GM19023 (cell line): ENCODE measurements around the gene TRPC1.
"Not testable (repeated sequence)": the region's sequence is repeated elsewhere in the genome, so short reads cannot be mapped to it uniquely, and the experiment has no call there.

Source experiments
- ATAC-seq: cut with Tn5 transposase; IDR thresholded peaks from one replicate; pipeline ENCODE4 v1.9.1; 2021; ENCODE audit warnings: mild to moderate bottlenecking, moderate library complexity; ENCODE audit not compliant: unreplicated experiment

TRPC1 gene

DNA sequence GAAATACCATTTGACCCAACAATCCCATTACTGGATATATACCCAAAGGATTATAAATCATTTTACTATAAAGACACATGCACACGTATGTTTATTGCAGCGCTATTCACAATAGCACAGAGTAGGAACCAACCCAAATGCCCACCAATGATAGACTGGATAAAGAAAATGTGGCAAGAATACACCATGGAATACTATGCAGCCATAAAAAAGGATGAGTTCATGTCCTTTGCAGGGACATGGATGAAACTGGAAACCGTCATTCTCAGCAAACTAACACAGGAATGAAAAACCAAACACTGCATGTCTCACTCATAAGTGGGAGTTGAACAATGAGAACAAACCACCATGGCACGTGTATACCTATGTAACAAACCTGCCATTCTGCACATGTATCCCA, 26.7 kb downstream of the TRPC1 start:
- not testable (repeated sequence) for ATAC-seq

DNA sequence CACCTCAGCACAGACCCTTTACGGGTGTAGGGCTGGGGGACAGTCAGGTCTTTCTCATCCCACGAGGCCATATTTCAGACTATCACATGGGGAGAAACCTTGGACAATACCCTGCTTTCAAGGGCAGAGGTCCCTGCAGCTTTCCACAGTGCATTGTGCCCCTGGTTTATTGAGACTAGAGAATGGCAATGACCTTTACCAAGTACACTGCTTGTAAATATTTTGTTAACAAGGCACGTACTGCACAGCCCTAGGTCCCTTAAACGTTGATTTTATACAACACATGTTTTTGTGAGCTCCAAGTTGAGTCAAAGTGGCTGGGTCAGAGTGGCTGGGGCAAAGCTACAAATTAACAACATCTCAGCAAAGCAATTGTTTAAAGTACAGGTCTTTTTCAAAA, 28.8 kb downstream of the TRPC1 start:
- ATAC-seq = not testable (repeated sequence)

DNA sequence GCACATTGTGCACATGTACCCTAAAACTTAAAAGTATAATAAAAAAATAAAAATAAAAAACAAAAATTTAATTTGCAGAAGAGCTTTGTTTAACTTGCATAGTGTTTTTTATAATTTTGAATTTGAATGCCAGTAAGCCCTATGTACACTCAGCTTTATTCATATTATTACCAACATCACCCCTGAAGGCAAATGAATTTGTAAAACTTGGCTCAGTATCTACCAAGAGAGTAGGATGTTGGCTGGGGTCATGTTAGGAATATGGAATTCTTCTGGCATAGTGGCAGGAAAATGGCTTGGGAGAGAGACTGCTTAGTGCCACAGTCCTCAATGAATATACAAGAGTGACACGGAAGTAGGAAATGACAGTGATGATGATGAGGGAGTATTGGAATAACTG, 30.7 kb downstream of the TRPC1 start:
- no peak for ATAC-seq

DNA sequence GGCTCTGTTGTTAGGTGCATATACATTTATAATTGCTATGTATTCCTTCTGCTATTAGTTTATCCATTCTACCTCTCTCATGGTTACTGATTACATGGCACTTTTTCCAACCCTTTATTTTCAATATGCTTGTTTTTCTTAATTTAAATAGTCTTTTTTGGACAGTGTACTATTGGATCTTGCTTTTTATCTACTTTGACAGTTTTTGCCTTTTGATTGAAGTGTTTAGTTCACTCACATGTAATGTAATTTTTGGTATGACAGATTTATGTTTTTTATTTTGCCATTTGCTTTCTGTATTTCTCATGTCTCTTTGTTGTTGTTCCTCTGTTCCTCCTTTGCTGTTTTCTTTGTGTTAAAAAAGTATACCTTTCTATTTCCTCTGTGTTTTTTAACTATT, 44.5 kb downstream of the TRPC1 start:
- no peak for ATAC-seq

DNA sequence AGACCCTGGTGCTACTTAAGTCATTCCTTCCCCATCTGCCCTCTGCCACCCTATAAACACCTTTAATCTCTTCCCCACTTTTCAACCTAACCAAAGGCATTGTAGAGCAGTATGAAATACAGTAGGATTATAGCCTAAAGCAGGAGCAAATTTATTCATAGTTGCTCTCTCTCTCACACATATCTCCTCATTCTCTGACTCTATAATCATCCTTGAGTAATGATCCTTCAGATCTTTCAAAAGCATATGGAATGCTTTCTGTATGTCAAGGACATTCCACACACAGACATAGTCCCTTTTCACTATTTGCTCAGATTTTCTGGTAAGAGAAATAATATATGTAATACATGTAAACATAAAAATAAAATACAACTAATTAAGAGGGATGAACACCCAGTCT, 54.1 kb downstream of the TRPC1 start:
- ATAC-seq = no peak

DNA sequence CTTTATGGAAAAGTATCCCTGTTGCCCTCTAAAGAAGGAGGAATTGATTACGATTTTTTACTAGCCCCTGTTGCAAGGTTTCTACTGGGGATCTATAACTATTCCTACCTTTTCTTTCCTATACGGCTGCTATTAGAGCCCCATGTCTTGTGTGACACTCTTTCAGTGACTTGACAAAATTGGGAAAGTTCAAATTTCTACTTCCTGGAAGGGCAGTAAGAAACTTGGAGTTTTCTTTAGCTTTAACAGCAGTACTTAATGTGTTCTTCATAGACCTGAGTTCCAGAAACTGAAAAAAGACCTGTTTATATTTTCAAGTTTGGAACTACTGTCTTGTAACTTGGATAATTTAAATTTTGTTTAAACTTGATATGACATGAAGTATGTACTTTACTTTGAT, 54.7 kb downstream of the TRPC1 start:
- ATAC-seq = no peak

DNA sequence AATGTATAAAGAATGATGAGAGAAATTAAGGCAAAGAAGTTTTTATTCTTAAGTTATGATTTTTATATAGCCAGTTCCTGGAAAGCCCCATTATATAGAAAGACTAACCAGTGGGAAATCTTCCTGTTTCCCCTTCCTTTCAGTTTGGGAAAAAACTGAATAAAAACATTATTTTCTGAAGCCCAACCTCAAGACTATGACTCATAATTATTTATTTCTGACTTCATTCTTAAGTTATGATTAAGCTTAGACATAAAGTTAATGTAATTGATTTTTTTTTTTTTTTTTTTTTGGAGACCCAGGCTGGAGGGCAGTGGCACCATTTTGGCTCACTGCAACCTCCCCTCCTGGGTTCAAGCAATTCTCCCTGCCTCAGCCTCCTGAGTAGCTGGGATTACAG, 55.8 kb downstream of the TRPC1 start:
- no peak for ATAC-seq

DNA sequence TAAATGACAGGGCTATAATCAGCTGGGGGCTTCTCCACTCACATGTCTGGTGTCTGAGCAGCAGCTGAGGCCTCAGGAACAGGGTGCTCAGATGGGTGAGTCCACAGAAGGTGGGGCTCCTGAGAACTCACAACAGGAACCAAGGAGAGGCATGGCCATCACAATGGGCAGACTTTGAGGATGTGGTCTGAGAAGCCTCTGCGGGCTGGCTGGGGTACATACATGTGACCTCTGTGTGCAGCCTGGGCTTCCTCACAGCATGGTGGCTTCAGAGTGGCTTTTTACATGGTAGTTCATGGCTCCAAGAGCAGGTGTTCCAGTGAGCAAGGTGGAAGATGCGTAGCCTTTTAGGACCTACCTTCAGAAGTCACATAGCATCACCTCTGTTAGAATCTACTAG, 58.8 kb downstream of the TRPC1 start:
- no peak for ATAC-seq

DNA sequence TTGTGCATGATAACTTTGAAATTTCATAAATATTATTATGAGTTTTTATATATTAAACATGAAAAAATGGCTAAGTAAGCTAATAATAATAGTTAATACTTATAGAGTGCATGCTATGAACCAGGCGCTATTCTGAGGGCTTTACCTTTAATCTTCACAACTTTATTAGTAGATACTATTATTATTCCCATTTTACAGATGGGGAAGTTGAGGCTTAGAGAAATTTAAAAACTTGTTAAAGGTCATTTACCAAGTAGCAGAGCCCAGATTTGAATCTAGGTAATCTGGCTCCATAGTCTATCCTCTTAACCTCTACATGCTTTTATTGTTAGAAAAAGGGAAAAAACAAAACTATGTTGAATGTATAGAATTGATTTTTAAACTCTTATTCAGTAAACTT, 60.4 kb downstream of the TRPC1 start:
- ATAC-seq = no peak

DNA sequence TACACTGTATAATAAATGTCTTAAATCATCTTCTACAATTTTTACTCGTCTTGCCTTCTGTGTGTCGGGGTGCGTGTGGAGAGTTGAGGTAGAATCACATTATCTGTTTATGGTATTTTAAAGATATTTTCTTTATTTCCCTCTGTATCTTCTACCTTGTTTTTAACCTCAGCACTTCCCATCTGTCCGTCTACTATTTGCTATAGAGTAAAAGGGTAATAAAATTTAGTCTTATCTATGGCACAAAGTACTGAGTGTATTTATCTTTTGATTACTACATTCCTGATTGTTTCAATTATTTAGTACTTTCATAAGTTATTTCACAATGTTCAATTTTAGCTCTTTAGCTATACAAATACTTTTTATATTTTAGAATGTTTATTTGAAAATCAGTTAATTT, 62.2 kb downstream of the TRPC1 start:
- ATAC-seq = no peak

DNA sequence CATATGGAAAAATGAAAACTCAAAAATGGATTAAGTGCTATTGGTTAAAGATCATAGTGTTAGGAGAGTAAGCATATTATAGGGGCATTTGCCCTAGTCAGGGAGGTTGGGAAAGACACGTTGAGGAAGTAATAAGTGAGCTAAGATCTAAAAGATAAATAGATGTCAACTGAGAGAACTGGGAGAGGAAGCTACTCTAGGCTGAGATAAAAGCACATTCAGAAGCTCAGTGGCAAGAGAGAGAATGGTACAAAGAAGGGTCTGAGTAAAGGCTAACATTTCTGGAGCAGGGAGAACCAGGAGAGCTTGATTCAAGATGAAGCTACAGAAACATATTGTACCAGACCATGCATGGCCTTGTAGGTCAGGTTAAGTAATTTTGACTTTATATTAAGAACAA, 63.9 kb downstream of the TRPC1 start:
- ATAC-seq = no peak

DNA sequence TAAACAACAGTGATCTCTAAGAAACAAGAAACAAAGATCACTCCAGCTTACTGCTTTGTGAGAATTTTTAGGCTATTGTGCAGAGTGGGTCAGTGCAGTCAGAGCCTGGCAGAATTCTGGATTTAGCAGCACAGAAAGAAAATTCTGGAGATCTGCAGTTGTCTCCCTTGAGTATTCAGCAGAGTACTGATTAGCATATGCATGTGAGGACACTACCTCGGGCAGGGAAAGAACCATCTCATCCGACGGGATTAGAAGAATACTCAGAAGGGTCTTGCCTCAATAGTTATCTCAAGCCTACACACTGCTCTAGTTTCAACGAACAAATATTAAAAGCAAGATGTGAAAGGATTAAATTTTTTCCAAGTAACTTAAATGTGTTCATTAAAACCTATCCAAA, 70.7 kb downstream of the TRPC1 start:
- no peak for ATAC-seq

DNA sequence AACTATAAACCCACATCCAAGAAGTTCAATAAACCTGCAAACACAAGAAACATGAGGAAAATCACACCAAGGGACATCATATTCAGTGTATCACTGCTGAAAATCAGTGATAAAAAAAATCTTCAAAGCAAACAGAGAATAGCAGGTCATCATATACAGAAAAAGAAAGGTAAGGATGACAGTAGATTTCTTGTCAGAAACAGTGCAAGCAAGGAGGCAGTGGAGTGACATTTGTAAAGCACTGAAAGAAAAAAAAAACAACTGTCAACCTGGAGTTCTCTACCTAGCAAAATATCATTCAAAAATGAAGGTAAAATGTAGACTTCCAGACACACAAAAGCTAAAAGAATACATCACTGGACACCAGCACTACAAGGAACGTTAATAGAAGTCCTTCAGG, 71.5 kb downstream of the TRPC1 start:
- ATAC-seq = no peak

DNA sequence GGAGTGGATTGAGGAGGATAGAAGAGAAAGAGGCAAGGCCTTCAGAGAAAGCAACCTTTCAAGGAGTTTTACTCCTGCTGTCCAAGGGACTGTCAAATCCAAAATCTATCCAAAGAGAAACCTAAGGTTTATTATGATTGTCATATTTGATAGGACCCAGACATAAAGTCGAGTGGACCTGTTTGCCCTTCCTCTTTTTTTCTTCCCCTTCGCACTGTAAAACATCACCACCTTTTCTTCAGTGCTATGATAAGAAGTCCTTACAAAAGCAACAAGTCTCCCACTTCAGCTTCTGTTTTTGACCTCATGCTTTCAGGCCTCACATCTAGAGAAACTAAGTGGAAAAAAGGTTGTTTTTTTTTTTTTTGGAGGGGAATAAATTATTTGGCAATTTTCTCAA, 73.0 kb downstream of the TRPC1 start:
- ATAC-seq = no peak

DNA sequence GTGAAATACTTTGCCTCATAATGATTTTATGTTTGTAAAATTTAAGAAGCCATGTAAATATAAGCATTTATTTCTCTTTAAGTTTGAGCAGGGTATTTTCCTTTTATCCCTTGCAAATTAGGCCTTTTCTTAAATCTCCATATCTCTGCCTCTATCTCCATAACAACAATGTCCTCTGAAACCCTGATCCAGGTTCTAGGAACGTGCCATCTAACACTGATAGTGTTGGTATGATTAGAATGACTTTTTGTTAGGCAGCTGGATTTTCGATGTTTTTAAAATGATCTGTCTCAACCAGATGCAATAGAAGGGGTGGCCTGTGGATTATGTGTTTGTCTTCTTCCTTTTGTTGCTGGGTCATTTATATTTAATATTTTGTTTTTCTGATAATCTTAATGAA, 77.9 kb downstream of the TRPC1 start:
- no peak for ATAC-seq

DNA sequence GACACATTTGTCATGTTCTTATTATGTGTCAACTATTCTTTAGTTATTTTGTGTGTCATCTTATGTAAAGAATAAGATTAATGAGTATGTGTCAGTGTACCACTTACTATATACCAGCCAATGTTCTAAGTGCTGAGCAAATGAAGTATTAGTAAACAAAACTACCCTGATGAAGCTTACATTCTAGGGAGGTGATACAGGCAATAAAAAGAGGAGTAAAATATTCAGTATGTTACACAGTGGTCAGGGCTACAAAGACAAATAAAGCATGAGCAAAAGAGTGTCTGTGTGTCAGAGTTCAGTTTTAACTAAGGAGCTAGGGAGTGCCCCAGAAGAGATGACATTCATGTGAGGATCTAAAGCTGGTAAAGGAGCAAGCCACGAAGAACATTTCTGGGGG, 79.1 kb downstream of the TRPC1 start:
- no peak for ATAC-seq

DNA sequence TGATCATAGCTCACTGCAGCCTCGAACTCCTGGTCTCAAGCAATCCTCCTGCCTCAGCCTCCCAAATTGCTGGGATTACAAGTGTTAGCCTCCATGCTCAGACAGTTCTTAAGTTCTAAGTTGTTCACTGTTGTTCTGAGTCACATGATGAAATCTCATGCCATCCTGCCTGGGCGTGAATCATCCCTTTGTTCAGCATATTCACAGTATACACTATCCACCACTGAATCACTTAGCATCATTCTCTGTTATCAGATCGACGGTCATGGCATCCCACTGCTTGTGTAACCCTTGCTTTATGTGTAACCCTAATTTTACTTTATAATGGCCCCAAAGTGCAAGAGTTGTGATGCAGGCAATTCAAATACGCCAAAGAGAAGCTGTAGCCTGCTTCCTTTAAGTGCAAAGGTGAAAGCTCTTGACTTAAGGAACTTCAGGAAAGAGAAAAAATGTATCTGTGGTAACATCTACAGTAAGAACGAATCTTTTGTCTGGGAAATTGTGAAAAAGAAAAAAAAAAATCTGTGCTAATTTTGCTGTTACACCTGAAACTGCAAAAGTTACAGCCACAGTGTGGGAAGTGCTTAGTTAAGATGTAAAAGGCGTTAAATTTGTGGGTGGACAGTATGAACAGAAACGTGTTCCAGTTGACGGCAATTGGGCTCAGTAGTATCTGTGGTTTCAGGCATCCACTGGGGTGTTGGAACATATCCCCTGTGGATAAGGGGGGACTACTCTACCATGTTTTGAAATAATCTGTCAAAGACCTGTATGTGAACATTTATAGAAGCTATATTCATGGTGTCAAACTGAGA, 84.5 kb downstream of the TRPC1 start:
- no peak for ATAC-seq

DNA sequence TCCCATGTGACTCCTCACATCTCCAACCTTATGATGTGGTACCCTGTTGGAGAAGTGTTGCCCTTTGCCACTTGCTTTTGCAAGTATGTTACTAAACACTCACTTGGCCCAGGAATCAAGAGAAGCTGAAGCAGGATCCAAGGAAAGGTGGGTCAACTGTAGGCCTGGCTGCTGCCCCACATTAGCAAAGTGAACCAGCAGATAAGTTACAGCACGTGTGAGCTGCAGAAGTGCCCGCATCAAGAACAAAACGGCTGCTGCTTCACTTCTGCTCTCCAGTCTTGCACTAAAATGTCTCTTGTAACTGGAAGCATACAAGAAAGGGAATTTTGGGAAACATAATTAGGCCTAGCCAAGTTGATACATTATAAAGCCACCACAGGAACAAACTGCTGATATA, 85.4 kb downstream of the TRPC1 start:
- ATAC-seq = no peak

DNA sequence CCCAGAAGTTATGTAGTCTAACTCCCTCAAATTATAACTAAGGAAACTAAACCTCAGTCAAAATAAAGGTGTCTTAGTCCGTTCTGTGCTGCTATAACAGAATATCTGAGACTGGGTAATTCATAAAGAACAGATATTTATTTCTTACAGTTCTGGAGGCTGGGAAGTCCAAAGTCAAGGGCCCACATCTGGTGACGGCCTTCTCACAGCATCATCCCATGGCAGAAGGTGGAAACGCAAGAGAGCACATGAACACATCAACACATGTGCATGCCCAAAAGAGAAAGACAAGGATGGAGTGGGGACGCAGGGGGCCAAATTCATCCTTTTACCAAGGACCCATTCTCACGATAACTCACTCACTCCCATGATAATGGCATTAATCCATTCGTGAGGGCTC, 92.0 kb downstream of the TRPC1 start:
- no peak for ATAC-seq

DNA sequence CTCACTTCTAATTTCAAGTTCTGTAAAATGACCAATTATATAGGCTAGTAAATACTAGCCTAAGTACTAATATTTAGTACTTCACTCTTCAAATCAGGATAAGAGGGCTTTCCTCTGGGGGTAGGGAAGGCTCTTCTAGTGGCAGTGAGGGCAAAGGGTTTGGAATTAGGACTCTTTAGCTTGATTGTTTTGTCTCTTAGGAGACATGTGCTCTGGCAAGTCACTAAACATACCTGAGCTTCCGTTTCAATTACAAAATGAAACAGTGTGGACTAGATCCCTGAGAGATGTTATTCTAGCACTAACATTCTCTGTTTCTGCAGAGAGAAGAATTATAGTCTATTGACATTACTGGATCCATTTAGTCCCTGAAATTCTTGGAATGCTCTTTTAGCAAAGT, 93.5 kb downstream of the TRPC1 start:
- ATAC-seq = no peak

DNA sequence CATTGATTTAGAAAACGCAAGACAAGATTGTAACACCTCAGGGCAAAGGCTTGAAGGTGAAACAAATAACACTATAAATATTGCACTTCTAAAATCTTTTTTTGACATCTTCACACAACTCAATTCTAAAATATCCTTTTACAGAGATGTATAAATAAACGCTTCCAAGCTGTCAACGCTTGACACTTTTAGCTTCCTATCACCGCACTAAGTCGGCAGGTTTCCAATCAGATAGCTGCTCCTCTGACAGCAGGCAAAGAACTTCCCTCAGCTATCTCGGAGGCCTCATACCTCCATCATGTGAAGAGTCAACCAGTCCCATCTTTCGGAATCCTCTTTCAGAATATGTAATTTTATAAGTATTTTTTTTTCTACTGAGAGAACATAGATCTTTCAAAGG, 94.1 kb downstream of the TRPC1 start:
- ATAC-seq = no peak

DNA sequence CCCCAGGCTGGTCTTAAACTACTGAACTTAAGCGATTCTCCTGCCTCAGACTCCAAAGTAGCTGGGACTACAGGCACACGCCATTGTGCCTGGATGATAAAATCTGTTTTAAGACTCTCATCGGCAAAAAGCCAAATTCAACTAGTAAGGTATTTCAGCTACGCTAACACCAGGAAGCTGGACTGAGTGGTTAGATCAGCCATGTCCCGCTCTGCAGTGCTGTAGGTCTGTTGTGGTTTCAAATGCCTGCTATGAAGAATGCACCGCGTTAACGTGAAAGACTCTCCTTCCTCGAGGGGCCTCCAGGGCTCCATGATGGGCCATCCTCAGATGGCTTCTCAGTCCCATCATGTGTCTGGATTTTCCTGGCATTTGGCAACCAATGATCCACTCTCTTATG, 94.8 kb downstream of the TRPC1 start:
- no peak for ATAC-seq

DNA sequence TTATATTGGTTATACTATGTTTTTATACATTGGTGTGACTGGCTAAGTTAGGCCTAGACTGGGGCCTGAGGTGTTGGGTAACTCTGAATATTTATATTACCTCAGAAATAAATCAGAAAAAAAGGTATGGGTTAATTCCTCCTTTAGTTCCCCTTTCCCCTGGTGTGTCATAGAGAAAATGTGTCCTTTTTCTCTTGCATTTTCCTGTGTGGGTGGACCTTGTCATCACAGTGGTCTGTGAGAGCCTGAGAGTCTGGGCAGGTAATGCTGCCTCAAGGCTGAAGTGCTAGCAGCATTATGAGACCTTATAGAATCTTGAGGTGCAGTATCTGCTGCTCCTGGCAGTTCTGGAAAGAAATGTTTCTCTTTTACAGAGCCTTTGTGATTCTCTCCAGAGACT, 95.3 kb downstream of the TRPC1 start:
- no peak for ATAC-seq
